ENCODE results near the gene GNAI1.

DNA sequence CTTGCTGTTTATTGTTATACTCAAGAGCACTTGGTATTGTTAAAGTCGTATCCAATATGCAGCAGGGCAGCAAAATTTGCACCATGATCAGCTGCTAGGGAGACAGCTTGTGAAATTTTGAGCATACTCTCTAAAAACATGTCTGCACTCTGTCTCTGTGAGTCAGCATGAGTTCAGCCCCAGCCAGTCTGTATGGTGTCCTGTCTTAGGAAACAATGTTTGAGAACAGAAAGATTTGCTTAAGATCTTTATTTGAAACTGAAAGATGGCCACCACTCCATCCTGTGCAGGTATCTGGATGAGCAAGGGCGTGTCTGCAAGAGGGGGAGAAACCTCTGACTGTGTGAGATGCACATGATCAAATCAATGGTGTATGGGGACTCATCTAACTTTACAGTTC is 97.1 kb downstream of the GNAI1 start:
- TF ChIP-seq, protein P1, sequence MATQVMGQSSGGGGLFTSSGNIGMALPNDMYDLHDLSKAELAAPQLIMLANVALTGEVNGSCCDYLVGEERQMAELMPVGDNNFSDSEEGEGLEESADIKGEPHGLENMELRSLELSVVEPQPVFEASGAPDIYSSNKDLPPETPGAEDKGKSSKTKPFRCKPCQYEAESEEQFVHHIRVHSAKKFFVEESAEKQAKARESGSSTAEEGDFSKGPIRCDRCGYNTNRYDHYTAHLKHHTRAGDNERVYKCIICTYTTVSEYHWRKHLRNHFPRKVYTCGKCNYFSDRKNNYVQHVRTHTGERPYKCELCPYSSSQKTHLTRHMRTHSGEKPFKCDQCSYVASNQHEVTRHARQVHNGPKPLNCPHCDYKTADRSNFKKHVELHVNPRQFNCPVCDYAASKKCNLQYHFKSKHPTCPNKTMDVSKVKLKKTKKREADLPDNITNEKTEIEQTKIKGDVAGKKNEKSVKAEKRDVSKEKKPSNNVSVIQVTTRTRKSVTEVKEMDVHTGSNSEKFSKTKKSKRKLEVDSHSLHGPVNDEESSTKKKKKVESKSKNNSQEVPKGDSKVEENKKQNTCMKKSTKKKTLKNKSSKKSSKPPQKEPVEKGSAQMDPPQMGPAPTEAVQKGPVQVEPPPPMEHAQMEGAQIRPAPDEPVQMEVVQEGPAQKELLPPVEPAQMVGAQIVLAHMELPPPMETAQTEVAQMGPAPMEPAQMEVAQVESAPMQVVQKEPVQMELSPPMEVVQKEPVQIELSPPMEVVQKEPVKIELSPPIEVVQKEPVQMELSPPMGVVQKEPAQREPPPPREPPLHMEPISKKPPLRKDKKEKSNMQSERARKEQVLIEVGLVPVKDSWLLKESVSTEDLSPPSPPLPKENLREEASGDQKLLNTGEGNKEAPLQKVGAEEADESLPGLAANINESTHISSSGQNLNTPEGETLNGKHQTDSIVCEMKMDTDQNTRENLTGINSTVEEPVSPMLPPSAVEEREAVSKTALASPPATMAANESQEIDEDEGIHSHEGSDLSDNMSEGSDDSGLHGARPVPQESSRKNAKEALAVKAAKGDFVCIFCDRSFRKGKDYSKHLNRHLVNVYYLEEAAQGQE (IDR thresholded peaks at IDR 0.05) = no peak
- TF ChIP-seq, protein P2, sequence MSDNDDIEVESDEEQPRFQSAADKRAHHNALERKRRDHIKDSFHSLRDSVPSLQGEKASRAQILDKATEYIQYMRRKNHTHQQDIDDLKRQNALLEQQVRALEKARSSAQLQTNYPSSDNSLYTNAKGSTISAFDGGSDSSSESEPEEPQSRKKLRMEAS (IDR thresholded peaks at IDR 0.05) = no peak
- TF ChIP-seq, protein P3, sequence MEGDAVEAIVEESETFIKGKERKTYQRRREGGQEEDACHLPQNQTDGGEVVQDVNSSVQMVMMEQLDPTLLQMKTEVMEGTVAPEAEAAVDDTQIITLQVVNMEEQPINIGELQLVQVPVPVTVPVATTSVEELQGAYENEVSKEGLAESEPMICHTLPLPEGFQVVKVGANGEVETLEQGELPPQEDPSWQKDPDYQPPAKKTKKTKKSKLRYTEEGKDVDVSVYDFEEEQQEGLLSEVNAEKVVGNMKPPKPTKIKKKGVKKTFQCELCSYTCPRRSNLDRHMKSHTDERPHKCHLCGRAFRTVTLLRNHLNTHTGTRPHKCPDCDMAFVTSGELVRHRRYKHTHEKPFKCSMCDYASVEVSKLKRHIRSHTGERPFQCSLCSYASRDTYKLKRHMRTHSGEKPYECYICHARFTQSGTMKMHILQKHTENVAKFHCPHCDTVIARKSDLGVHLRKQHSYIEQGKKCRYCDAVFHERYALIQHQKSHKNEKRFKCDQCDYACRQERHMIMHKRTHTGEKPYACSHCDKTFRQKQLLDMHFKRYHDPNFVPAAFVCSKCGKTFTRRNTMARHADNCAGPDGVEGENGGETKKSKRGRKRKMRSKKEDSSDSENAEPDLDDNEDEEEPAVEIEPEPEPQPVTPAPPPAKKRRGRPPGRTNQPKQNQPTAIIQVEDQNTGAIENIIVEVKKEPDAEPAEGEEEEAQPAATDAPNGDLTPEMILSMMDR (IDR thresholded peaks at IDR 0.05) = no peak
- TF ChIP-seq NPAS2 (CRISPR knock-in tag; IDR thresholded peaks at IDR 0.05; ENCODE audit: borderline replicate concordance) = no peak
- TF ChIP-seq ESRRA (IDR thresholded peaks at IDR 0.05; ENCODE audit: borderline replicate concordance, low read length) = no peak
- TF ChIP-seq POLR2A (IDR thresholded peaks at IDR 0.05; ENCODE audit: low read length) = no peak
- TF ChIP-seq RAD21 (conservative IDR thresholded peaks at IDR 0.05 in 1 of 2, IDR thresholded peaks at IDR 0.05 in 1 of 2) = no peak
- TF ChIP-seq RCOR1 (IDR thresholded peaks at IDR 0.05; ENCODE audit: low read depth, low read length) = no peak
- TF ChIP-seq POLR2AphosphoS2 (conservative IDR thresholded peaks at IDR 0.05; ENCODE audit: low read length) = no peak
- TF ChIP-seq KDM1A (IDR thresholded peaks at IDR 0.05; ENCODE audit: low read depth) = no peak

Measured in A549 (cell line).